Heart left ventricle (tissue), 16 donors: ENCODE measurements around the gene IDUA. TPM values are rescaled to one million over a fixed set of nuclear protein-coding genes. Genes with fewer than 3 reads are reported as not detected.

Experiments
- ATAC-seq, 4 donors: fragments of 200-7000 bp; cut with Tn5 transposase; one replicate each; pipeline ENCODE4 v1.9.1; 2020 to 2022; ENCODE audit warnings: moderate library complexity in 4 of 4, mild to moderate bottlenecking in 3 of 4, moderate number of reproducible peaks in 1 of 4
- DNase-seq, 5 donors: peaks; one replicate each; pipeline ENCODE4 v3.0.0-alpha.2; 2020
- H3K27ac ChIP-seq, 12 donors: fragments of 200-600 bp; sonication (generic) in 4 of 12; one replicate each; pipeline versions ENCODE4 v1.5.0 to v1.8.0; 2016 to 2022; ENCODE audit warnings: mild to moderate bottlenecking in 2 of 12
- H3K27me3 ChIP-seq, 9 donors: fragments of 200-600 bp; sonication (generic) in 2 of 9; one replicate each; pipeline versions ENCODE4 v1.5.1 to v1.8.0; 2016 to 2022; ENCODE audit warnings: mild to moderate bottlenecking in 3 of 9
- H3K36me3 ChIP-seq, 9 donors: fragments of 200-600 bp; sonication (generic) in 2 of 9; one replicate each; pipeline versions ENCODE4 v1.5.0 to v1.8.0; 2018 to 2022; ENCODE audit warnings: mild to moderate bottlenecking in 2 of 9
- H3K4me1 ChIP-seq, 12 donors: fragments of 200-600 bp; sonication (generic) in 4 of 12; one replicate each; pipeline versions ENCODE4 v1.5.0 to v1.8.0; 2016 to 2022; ENCODE audit warnings: mild to moderate bottlenecking in 3 of 12
- H3K4me3 ChIP-seq, 12 donors: fragments of 200-600 bp; sonication (generic) in 4 of 12; one replicate each; pipeline versions ENCODE4 v1.5.0 to v1.8.0; 2017 to 2022; ENCODE audit warnings: mild to moderate bottlenecking in 9 of 12, moderate library complexity in 4 of 12
- H3K9me3 ChIP-seq, 12 donors: fragments of 200-600 bp; sonication (generic) in 4 of 12; one replicate each; pipeline versions ENCODE4 v1.5.0 to v1.8.0; 2016 to 2022; ENCODE audit warnings: mild to moderate bottlenecking in 1 of 12
- POLR2A ChIP-seq, 2 donors: fragments of 450-650 bp; IDR thresholded peaks; one replicate each; pipeline ENCODE4 v1.6.1; 2017; ENCODE audit warnings: antibody characterized with exemption in 2 of 2, mild to moderate bottlenecking in 2 of 2, moderate library complexity in 2 of 2
- WGBS, 4 donors: extraction: QIAGEN DNeasy Blood & Tissue Kit in 2 of 4; methylation state at CpG; one replicate each; pipeline versions ENCODE4 v1.1.5 to v1.1.7; 2013 to 2018; 5-methylcytosine and 5-hydroxymethylcytosine counted together
- intact Hi-C, 10 donors: fragments of 100-400 bp; cut with DNase I; formaldehyde crosslinking; loops; one replicate each; pipeline versions ENCODE4 v1.11.1 to v1.14.2; 2022
- polyA plus RNA-seq, 2 donors: library from polyadenylated mRNA; stranded (reverse); fragments of 200-250 nt; gene quantifications; one replicate each; pipeline ENCODE4 v1.2.3, GENCODE V29; 2013
- total RNA-seq, 9 donors: library from RNA; depleted of rRNA in 2 of 9; stranded (reverse); fragments of >200 nt in 2 of 9; fragmentation: NEBNext Ultra II Directional in 3 of 9; extraction: Animal tissue kit (Norgen Biotek cat#: 25700) in 3 of 9; gene quantifications; one replicate each; pipeline versions ENCODE4 v1.1.0 to v1.2.4, GENCODE V29; 2016 to 2023
- TF ChIP-seq, protein P1 (sequence below), 12 donors: fragments of 200-600 bp; sonication (generic) in 4 of 12; IDR thresholded peaks; one replicate each; pipeline versions ENCODE4 v1.5.0 to v1.8.0; 2018 to 2022; ENCODE audit warnings: antibody characterized with exemption in 12 of 12, mild to moderate bottlenecking in 5 of 12
- donor health status: ischemic (EF 13 %, LVEDD 7.1; RV severe dilation, severe dysfunction).
- donor health status: healthy with polysubstance abuse.
- donor health status: DM: no; HTN: yes; CAD: no.
- donor health status: DM: no; HTN: no; CAD: no.
- donor health status: ischemic (EF 25% LVEDD 6.9; RV normal size, moderate dysfunction).
- donor health status: ischemic (EF 25% LVEDD 5.7; RV mildly dilated, moderate dysfunction).
- donor health status: healthy.
- donor health status: DM: yes; HTN: yes; CAD: no.
- donor health status: ischemic (EF 35%, LVEDD 5.7; RV mildly dilated, moderate dysfunction).
- donor health status: nonischemic (EF 11% LVEDD 7.7; RV severe dilation, severe dysfunction).
- donor health status: DM: yes; HTN: yes; CAD: no.
- donor health status: PGD.
- donor health status: ischemic (EF 29% LVEDD 5.4; RV normal size, mild dysfunction).
- donor health status: nonischemic (EF 23%, LVEDD 6.1; RV moderate dilation, normal function).

Gene IDUA
- total and polyA plus RNA-seq, 11 donors, result 3.2 to 17.4 (median 6.8) TPM

DNA sequence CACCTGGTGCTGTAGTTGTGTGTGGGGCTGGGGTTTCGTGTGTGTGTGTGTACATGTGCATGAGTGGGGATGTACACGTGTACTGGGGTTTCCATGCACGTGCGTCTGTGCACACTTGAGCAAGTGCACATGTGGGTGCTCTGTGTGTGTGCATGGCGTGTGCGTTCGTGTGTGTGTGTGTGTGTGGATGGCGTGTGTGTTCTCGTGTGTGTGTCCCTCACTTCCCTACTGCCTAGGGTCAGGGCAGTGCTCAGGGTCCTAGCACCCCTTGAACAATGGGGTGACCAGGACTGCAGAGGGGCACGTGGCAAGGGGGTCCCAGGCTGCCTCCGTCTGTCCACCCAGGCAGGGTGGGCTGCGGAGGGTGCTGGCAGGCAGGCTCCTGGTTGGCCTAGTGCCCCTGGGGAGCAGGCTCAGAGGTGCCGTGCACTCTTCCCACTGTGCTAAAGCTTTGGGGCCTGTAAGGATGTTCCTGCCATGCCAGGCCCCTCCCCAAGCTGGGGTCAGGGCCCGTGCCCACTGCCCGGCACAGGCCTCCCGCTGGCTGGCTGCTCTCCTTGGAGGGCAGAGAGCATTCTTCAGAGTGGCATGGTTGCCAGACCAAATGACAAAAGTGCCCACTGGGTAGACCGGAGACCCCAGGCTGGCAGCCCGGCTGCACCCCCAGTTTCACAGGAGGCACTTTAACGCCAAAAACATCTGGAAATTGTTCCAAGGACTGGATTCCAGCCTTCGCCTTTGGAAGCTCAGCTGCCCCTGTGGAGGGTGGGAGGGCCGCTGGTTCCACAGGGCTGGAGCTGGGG, 53.7 kb downstream of the IDUA start:
- Histone ChIP-seq H3K4me1 (peaks cover 0 to 33% (median 14%) of the 10 kb centered on the region in 12 donors), H3K27ac (no peak overlapping the region), H3K4me3 (no peak overlapping the region), H3K36me3 (no peaks in the 10 kb centered on the region), H3K27me3 (peaks cover 7 to 30% (median 20%) of the 10 kb centered on the region in 9 donors), H3K9me3 (no peaks in the 10 kb centered on the region)
- WGBS, 4 donors, result 87 to 93% (median 91%) methylated on average over 17 to 21 of the region's 21 CpGs
- intact Hi-C loops, result no loop called here
- TF ChIP-seq POLR2A (IDR thresholded peaks at IDR 0.05), result no peak
- TF ChIP-seq, protein P1, sequence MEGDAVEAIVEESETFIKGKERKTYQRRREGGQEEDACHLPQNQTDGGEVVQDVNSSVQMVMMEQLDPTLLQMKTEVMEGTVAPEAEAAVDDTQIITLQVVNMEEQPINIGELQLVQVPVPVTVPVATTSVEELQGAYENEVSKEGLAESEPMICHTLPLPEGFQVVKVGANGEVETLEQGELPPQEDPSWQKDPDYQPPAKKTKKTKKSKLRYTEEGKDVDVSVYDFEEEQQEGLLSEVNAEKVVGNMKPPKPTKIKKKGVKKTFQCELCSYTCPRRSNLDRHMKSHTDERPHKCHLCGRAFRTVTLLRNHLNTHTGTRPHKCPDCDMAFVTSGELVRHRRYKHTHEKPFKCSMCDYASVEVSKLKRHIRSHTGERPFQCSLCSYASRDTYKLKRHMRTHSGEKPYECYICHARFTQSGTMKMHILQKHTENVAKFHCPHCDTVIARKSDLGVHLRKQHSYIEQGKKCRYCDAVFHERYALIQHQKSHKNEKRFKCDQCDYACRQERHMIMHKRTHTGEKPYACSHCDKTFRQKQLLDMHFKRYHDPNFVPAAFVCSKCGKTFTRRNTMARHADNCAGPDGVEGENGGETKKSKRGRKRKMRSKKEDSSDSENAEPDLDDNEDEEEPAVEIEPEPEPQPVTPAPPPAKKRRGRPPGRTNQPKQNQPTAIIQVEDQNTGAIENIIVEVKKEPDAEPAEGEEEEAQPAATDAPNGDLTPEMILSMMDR (IDR thresholded peaks at IDR 0.05), result no peak
- no peak for ATAC-seq
- DNase-seq, result peak in 1 of 5 donors; percentile 33

DNA sequence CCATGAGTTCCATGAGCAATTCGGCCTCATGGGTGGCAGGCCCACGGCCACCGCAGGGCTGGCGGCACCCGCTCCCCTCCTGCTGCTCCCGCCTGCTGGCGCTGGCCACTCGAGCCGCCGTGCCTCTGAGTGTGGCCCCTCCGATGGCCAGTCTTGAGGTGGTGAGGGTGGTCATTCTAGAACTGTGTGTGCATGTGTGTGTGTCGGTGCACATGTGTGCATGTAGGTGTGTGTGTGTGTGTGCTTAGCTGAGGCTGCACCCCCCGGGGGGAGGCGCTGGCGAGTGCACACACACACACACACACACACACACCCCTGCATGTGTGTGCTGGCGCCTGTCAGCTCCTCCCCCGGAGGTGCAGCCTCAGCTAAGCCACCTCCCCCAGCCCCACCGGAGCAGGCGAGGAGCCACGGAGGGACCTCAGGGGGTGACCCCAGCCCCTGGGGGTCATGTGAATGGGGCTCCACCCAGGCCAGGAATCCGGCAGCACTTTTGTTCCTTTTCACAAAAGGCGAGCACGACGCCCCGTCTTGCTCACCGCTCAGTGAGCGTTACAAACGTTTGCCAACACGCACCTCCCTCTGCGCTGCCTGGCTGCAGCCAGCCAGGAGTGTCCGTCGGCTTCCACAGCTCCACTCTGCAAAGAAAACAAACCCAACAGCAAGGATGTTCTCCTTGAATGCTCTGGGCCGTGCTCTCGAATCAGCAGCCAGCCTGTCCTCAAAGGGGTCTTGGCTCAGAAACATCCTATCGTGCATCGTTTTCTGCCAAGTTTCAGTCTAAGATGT, 54.5 kb downstream of the IDUA start:
- TF ChIP-seq, protein P1 (IDR thresholded peaks at IDR 0.05), result no peak
- no peak for TF ChIP-seq POLR2A (IDR thresholded peaks at IDR 0.05)
- no peaks in the 10 kb centered on the region for H3K36me3 ChIP-seq
- 28 to 50% (median 47%) methylated on average over 22 to 36 of the region's 36 CpGs for WGBS, 4 donors
- intact Hi-C loops, result no loop called here
- no peak overlapping the region for H3K4me3 ChIP-seq
- H3K27me3 ChIP-seq, result peaks cover 7 to 32% (median 22%) of the 10 kb centered on the region in 9 donors
- no peak overlapping the region for H3K27ac ChIP-seq
- DNase-seq (peak in 1 of 5 donors; percentile 62), ATAC-seq (no peak)
- no peaks in the 10 kb centered on the region for H3K9me3 ChIP-seq
- H3K4me1 ChIP-seq, result peaks cover 0 to 31% (median 14%) of the 10 kb centered on the region in 12 donors

DNA sequence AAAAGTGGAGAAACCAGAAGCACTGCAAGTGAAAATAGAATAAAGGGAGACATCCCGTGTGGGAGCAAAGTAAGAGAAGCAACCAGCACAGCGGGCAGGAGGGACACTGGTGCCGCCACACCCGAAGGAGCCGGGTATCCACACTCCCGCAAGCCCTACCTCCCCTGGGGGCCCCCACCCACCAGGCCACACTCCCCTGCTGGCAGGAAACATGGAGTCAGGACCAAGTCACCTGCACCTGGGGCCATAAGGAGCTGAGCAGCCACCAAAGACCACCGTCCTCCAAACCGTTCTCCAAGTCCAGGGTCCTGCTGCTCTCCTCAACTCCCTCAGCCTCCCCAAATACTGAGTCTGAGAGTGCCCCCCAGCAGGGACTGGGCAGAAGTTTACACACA, 55.1 kb downstream of the IDUA start:
- peaks cover 7 to 32% (median 22%) of the 10 kb centered on the region in 9 donors for H3K27me3 ChIP-seq
- no peaks in the 10 kb centered on the region for H3K36me3 ChIP-seq
- 43 to 62% (median 59%) methylated on average over 8 of the region's 8 CpGs for WGBS, 4 donors
- H3K9me3 ChIP-seq, result no peaks in the 10 kb centered on the region
- H3K27ac ChIP-seq, result no peak overlapping the region
- peaks cover 0 to 33% (median 15%) of the 10 kb centered on the region in 12 donors for H3K4me1 ChIP-seq
- intact Hi-C loops, result no loop called here
- no peak for TF ChIP-seq POLR2A (IDR thresholded peaks at IDR 0.05)
- TF ChIP-seq, protein P1 (IDR thresholded peaks at IDR 0.05), result no peak
- peak in 2 of 5 donors; percentile 21 to 46 for DNase-seq
- ATAC-seq, result no peak
- no peak overlapping the region for H3K4me3 ChIP-seq
